Medulla oblongata (tissue), 1 donor: ENCODE results near the gene GAS2L1.

Experiments
- DNase-seq: peaks from one replicate; pipeline ENCODE4 v3.0.0-alpha.2; 2015; ENCODE audit errors: extremely low spot score

Gene GAS2L1

GRCh38 chr22:29306175-29306834 lies at the start of gene GAS2L1:
Gene GAS2L1 (plus strand): TSS chr22:29306650. CDS start chr22:29308106, 1,456 bp downstream.
- DNase-seq, result peak; percentile 72

GRCh38 chr22:29257751-29258181 lies 48.7 kb upstream of the GAS2L1 start:
- no peak for DNase-seq

- DNase-seq, result no peak
Measured at GRCh38 chr22:29258407-29259252, 47.8 kb upstream of the GAS2L1 start.

- DNase-seq, result no peak
Measured at GRCh38 chr22:29259253-29259899, 47.1 kb upstream of the GAS2L1 start.

GRCh38 chr22:29260031-29260560 lies 46.4 kb upstream of the GAS2L1 start:
- no peak for DNase-seq

GRCh38 chr22:29260601-29261315 lies 45.7 kb upstream of the GAS2L1 start:
- no peak for DNase-seq

GRCh38 chr22:29263791-29264276 lies 42.6 kb upstream of the GAS2L1 start:
- no peak for DNase-seq

- no peak for DNase-seq
Measured at GRCh38 chr22:29265305-29265704, 41.1 kb upstream of the GAS2L1 start.

GRCh38 chr22:29265929-29266328 lies 40.5 kb upstream of the GAS2L1 start:
- no peak for DNase-seq

GRCh38 chr22:29266564-29267461 lies 39.6 kb upstream of the GAS2L1 start:
- peak; percentile 21 for DNase-seq

GRCh38 chr22:29267462-29267857 lies 39.0 kb upstream of the GAS2L1 start:
- DNase-seq, result no peak

- DNase-seq, result peak; percentile 96
Measured at GRCh38 chr22:29267858-29268510, 38.5 kb upstream of the GAS2L1 start, which contains the start of the genes EWSR1 and RHBDD3. Gene EWSR1 (plus strand): TSS chr22:29268268. CDS start chr22:29268337, 69 bp downstream. Gene RHBDD3 (minus strand): TSS chr22:29267981. CDS start chr22:29265626, 2,355 bp downstream.

- DNase-seq, result peak; percentile 79
Measured at GRCh38 chr22:29268511-29269229, 37.8 kb upstream of the GAS2L1 start.

- no peak for DNase-seq
Measured at GRCh38 chr22:29269230-29269604, 37.2 kb upstream of the GAS2L1 start.

- peak; percentile 21 for DNase-seq
Measured at GRCh38 chr22:29269731-29270474, 36.5 kb upstream of the GAS2L1 start.

- DNase-seq, result peak; percentile 27
Measured at GRCh38 chr22:29270475-29271271, 35.8 kb upstream of the GAS2L1 start.

GRCh38 chr22:29272624-29273023 lies 33.8 kb upstream of the GAS2L1 start:
- no peak for DNase-seq
